ENCODE results near the gene CAPN3.
"Not testable (repeated sequence)": the region's sequence is repeated elsewhere in the genome, so short reads cannot be mapped to it uniquely, and the experiment has no call there.

CAPN3 gene

DNA sequence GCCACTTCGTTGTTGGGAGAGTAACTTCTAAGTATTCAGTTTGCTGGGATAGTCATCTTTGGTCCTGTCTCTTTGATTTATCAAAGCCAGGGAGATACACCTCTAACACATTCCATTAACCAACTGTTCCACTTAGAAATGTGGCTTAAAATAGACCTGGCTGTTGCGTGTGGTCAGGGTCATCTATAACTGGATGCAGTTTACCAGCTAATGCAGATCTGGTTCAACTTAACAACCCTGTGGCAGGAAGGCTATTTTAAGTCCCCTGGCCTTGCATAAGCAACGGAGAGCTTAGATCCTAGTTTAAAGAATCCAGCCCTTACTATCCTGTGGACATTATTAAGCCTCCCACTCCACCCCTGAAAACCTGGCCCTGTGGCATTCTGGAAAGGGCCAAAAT lies 28.1 kb upstream of the CAPN3 start:
- Histone ChIP-seq H3K9me3 (ENCODE audit: insufficient read depth, low read length) (peaks cover 3% of the 10 kb centered on the region; the same call in 1 of the 2 replicates), H3K9ac (ENCODE audit: low read length) (no peak overlapping the region), H3K79me2 (ENCODE audit: low read length) (no peaks in the 10 kb centered on the region), H3K4me1 (ENCODE audit: low read length) (no peaks in the 10 kb centered on the region), H2AFZ (ENCODE audit: low read depth, low read length) (no peak overlapping the region), H4K20me1 (ENCODE audit: insufficient read depth, low read length) (no peaks in the 10 kb centered on the region), H3K36me3 (replicated peaks; ENCODE audit: low read depth, low read length) (peaks cover 17% of the 10 kb centered on the region), H3K4me3 (ENCODE audit: low read length) (no peak overlapping the region), H3K4me2 (ENCODE audit: low read length) (no peak overlapping the region), H3K27me3 (ENCODE audit: low read depth, low read length) (no peaks in the 10 kb centered on the region), H3K27ac (ENCODE audit: low read length) (no peak overlapping the region)
- no peak for TF ChIP-seq CTCF (IDR thresholded peaks at IDR 0.05; ENCODE audit: low read depth, low read length)
- TF ChIP-seq EZH2phosphoT487 (IDR thresholded peaks at IDR 0.05; ENCODE audit: low read depth): no peak

GRCh38 chr15:42332331-42332730 lies 27.0 kb upstream of the CAPN3 start:
- Histone ChIP-seq H3K27ac (ENCODE audit: low read length) (no peak overlapping the region), H3K27me3 (ENCODE audit: low read depth, low read length) (no peaks in the 10 kb centered on the region), H3K4me1 (ENCODE audit: low read length) (no peaks in the 10 kb centered on the region), H2AFZ (ENCODE audit: low read depth, low read length) (no peak overlapping the region), H3K4me3 (ENCODE audit: low read length) (no peak overlapping the region), H3K4me2 (ENCODE audit: low read length) (no peak overlapping the region), H3K9ac (ENCODE audit: low read length) (no peak overlapping the region), H3K36me3 (replicated peaks; ENCODE audit: low read depth, low read length) (peaks cover 15% of the 10 kb centered on the region), H4K20me1 (ENCODE audit: insufficient read depth, low read length) (no peaks in the 10 kb centered on the region), H3K79me2 (ENCODE audit: low read length) (no peaks in the 10 kb centered on the region), H3K9me3 (ENCODE audit: insufficient read depth, low read length) (peaks cover 3% of the 10 kb centered on the region; the same call in 1 of the 2 replicates)
- TF ChIP-seq EZH2phosphoT487 (IDR thresholded peaks at IDR 0.05; ENCODE audit: low read depth) (no peak), CTCF (IDR thresholded peaks at IDR 0.05; ENCODE audit: low read depth, low read length) (no peak)

GRCh38 chr15:42335074-42335473 lies 24.2 kb upstream of the CAPN3 start:
- no peak overlapping the region for H3K27ac ChIP-seq (ENCODE audit: low read length)
- H3K9me3 ChIP-seq (ENCODE audit: insufficient read depth, low read length): peaks cover 3% of the 10 kb centered on the region; the same call in 1 of the 2 replicates
- no peaks in the 10 kb centered on the region for H3K79me2 ChIP-seq (ENCODE audit: low read length)
- no peak overlapping the region for H2AFZ ChIP-seq (ENCODE audit: low read depth, low read length)
- H3K36me3 ChIP-seq (replicated peaks; ENCODE audit: low read depth, low read length): peaks cover 15% of the 10 kb centered on the region
- TF ChIP-seq CTCF (IDR thresholded peaks at IDR 0.05; ENCODE audit: low read depth, low read length) (no peak), EZH2phosphoT487 (IDR thresholded peaks at IDR 0.05; ENCODE audit: low read depth) (no peak)
- no peaks in the 10 kb centered on the region for H4K20me1 ChIP-seq (ENCODE audit: insufficient read depth, low read length)
- no peaks in the 10 kb centered on the region for H3K27me3 ChIP-seq (ENCODE audit: low read depth, low read length)
- no peak overlapping the region for H3K4me3 ChIP-seq (ENCODE audit: low read length)
- no peaks in the 10 kb centered on the region for H3K4me1 ChIP-seq (ENCODE audit: low read length)
- no peak overlapping the region for H3K4me2 ChIP-seq (ENCODE audit: low read length)
- no peak overlapping the region for H3K9ac ChIP-seq (ENCODE audit: low read length)

GRCh38 chr15:42336650-42337049 lies 22.7 kb upstream of the CAPN3 start:
- H3K27me3 ChIP-seq (ENCODE audit: low read depth, low read length); H4K20me1 ChIP-seq (ENCODE audit: insufficient read depth, low read length); H3K9me3 ChIP-seq (ENCODE audit: insufficient read depth, low read length); H3K9ac ChIP-seq (ENCODE audit: low read length); H3K4me1 ChIP-seq (ENCODE audit: low read length); H3K27ac ChIP-seq (ENCODE audit: low read length); H2AFZ ChIP-seq (ENCODE audit: low read depth, low read length); H3K4me3 ChIP-seq (ENCODE audit: low read length); H3K4me2 ChIP-seq (ENCODE audit: low read length); H3K79me2 ChIP-seq (ENCODE audit: low read length); H3K36me3 ChIP-seq (replicated peaks; ENCODE audit: low read depth, low read length): not testable (repeated sequence)

DNA sequence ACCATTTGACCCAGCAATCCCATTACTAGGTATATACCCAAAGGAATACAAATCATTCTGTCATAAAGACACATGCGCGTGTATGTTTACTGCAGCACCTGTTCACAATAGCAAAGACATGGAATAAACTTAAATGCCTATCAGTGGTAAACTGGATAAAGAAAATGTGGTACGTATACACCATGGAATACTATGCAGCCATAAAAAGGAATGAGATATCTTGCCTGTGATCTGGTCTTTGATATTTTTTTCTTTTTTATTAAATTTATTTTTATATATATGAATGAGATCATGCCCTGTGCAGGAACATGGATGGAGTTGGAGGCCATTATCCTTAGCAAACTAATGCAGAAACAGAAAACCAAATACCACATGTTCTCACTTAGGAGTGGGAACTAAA lies 22.2 kb upstream of the CAPN3 start:
- not testable (repeated sequence) for H3K27me3 ChIP-seq (ENCODE audit: low read depth, low read length); H3K36me3 ChIP-seq (replicated peaks; ENCODE audit: low read depth, low read length); H3K27ac ChIP-seq (ENCODE audit: low read length)

More for the DNA sequence above, 22.2 kb upstream of the CAPN3 start:
- not testable (repeated sequence) for H3K4me3 ChIP-seq (ENCODE audit: low read length); H2AFZ ChIP-seq (ENCODE audit: low read depth, low read length); H3K4me2 ChIP-seq (ENCODE audit: low read length); H4K20me1 ChIP-seq (ENCODE audit: insufficient read depth, low read length); H3K4me1 ChIP-seq (ENCODE audit: low read length); H3K79me2 ChIP-seq (ENCODE audit: low read length); H3K9me3 ChIP-seq (ENCODE audit: insufficient read depth, low read length); H3K9ac ChIP-seq (ENCODE audit: low read length)
